GM18505 (cell line): Measurements from ENCODE around the gene LONP2.

Experiments
- ATAC-seq: cut with Tn5 transposase; IDR thresholded peaks from one replicate; pipeline ENCODE4 v1.9.1; 2021; ENCODE audit not compliant: unreplicated experiment
- POLR2A ChIP-seq: IDR thresholded peaks from 4 replicates; pipeline ENCODE4 v1.6.1; 2011; ENCODE audit warnings: borderline replicate concordance; ENCODE audit not compliant: insufficient read depth, insufficient read length; ENCODE audit errors: extremely low read depth

The LONP2 gene

DNA sequence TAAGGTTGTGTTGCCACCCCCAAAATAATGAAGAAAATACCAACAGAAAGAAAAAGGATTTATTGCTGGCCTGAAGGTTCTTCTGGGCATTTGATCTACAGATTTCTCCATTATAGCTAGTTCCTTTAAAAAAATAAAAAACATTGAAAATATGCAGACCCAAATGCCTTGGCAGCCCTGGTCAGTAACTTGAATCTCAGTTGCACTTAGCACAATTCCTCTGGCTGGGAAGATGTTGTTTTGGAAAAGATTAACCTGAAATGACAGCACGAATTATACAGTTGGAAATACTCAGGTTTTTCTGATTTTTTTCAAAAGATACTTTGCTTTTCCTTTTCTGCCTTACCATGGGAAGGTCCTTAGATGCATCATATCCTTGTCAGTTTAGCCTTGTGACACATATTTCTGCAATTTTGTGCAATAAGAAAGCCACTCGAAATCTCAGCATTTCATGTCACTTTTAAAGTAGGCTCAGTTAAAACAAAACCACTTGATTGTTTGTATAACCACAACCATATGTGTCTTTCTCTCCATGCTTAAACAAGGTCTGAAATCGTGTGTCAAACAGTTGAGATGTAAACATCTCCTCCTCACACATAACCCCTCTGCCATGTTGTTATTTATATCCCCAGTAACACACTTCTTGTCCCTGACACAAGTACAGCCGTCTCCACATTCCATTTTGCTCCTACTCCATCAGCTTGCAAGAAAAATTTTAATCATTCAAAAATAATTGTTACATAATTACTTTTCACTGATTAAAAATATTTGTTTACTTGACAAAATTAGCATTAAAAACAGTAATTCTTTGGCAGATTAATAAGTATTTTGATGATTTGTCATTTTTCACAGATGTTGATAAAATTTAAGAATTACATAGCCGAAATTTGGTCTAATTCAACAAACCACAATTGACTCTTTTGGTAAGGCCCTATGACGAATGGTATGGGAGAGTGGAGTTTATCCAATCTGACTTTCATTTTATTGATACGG lies 80.0 kb downstream of the LONP2 start:
- no peak for TF ChIP-seq POLR2A
- no peak for ATAC-seq

DNA sequence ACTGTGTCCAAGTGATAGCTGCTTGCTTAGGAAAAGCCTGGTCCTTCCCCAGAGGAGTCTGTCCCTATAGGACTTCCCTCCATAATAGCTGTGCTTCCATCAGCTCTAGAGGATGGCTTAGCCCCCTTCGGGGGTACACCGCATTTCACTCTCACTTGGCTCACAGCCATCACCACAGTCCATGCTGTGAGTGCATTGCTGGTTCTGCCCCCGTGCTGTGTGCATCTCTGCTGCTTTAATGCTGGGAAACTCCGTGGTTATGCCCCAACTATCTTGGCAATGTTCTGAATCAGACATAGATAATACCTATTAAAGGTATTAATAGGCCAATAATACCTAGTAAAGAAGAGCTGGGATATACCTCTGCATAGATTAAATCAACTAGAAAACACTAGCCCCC lies 82.8 kb downstream of the LONP2 start:
- no peak for ATAC-seq
- TF ChIP-seq POLR2A, result no peak

DNA sequence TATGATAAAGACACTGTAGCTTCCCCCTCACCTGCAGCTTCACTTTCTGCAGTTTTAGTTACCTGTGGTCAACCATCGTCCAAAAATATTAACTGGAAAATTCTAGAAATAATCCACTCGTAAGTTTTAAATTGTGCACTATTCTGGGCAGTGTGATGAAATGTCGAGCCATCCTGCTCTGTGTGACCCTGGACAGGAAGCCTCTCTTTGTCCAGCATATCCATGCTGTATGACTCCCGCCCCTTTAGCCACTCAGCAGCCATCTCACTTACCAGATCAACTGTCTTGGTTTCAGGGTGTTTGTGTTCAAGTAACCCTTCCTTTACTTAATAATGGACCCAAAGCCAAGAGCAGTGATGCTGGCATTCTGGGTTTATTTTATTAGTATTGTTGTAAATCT lies 85.0 kb downstream of the LONP2 start:
- TF ChIP-seq POLR2A, result no peak
- ATAC-seq, result no peak

DNA sequence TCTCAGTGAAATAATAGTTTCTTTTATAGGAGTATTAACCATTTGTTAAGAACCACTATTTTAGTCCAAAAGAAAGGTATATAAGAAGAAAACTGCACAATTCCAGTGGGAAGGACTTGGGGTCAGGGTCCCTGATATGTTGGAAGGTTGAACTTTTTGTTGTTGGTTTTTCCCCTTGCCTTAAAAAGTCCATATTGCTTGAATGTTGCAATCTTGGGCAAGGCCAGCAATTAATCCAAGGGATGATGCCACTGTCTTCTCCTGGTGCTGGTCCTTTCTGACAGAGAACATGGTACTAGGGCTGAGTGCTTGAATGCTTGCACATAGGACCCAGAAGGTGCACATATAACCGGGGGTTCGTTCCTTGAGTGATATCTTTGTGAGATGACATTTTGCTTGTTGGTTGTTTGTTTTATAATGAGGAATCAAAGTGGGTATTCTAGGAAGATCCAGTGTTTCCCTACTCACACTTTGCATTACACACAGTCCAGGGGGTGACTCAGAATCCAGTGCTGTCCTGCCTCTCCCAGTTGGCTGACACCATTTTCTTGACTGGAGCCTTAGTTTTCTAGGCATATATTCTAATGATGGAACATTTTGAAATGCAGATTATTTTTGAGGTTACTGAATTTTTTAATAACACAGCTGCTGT lies 86.2 kb downstream of the LONP2 start:
- no peak for ATAC-seq
- no peak for TF ChIP-seq POLR2A

DNA sequence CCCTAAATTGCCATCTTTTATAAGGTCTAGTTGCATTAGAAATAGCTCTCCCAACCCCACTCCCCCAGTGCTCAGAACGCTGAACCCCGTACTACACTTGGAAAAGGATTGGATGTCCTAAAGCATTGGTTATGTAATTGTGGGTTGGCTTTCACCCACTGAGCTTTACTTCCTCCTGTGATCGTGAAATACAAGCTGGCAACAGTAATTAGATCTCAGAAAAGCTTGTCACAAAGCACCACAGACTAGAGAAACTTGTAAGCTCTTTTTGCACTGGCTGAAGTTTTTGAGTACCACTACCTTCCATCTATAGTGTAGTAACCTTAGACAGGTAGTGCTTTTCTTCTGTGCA lies 86.7 kb downstream of the LONP2 start:
- ATAC-seq, result no peak
- TF ChIP-seq POLR2A, result no peak

DNA sequence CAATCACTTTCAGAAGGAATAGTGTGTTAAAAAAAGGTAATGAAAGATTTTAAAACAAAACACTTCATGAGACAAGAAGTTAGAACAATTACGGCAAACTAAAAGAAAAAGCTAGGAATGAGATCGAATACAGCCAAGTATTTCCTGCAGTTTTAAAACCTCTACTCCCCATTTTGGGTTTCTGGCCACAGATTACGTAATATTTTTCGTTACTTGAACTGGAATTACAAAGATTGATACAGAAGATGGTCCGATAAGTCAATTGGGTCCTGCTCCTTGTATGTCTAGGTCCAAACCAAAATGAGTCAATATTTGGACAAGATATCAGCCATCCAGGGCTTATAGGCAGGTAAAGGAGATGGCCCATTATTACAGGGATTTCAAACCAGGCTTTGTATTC lies 88.9 kb downstream of the LONP2 start:
- no peak for ATAC-seq

DNA sequence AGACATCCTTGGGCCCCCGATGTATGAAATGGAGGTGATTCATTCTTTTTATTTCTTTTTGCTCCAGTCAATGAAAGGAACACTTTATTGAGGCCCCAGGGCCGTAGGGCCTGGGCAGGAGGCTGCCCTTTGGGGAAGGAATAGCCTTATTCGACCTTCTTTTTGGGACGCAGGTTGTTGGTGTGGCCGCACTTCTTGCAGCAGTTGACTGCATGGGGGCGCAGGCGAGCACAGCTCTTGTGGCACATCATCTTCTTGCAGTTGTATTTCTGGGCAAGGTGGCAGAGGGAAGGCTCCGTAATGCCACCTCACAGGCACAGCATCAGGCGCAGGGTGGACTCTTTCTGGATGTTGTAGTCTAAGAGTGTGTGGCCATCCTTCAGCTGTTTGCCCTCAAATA lies 90.2 kb downstream of the LONP2 start:
- no peak for ATAC-seq

More for the DNA sequence above, 88.9 kb downstream of the LONP2 start:
- TF ChIP-seq POLR2A, result no peak

DNA sequence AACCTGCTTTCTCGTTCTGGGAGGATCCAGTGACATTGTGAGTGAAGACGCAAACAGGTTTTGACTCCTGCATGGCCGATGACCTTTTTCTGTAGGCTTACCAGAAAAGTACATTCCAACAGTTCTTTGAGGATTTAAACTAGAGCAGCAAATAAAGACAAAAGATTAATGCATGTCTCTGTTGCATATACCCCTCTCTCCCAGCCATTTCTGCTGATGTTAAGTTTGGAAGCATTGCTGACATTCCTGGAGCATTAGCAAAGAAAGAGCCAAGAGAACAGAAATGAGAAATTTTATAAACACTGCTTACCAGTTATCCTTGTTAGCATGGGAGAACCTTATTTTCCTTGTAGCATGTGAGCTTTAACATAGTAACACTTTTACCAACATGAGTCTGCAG lies 91.9 kb downstream of the LONP2 start:
- ATAC-seq, result no peak
- TF ChIP-seq POLR2A, result no peak

More for the DNA sequence above, 90.2 kb downstream of the LONP2 start:
- no peak for TF ChIP-seq POLR2A

DNA sequence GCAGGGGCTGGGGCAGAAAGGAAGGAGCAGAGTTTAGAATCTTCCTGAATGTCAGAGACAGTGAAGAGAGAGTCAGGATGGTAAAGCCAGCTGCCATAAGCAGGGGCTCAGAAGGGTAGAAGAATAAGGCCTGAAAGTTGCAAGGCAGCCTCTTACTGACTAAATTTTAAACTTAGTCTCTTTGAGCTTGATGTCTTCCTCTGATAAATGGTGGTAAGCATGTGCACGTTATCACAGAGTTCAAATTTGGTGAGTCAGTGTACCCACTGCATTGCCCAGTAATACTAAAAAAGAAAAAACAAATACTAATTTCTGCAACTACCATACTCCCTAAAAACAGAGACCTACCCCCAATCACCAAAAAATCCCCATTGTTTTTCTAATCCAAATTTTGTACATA lies 96.0 kb downstream of the LONP2 start:
- TF ChIP-seq POLR2A, result no peak
- no peak for ATAC-seq

DNA sequence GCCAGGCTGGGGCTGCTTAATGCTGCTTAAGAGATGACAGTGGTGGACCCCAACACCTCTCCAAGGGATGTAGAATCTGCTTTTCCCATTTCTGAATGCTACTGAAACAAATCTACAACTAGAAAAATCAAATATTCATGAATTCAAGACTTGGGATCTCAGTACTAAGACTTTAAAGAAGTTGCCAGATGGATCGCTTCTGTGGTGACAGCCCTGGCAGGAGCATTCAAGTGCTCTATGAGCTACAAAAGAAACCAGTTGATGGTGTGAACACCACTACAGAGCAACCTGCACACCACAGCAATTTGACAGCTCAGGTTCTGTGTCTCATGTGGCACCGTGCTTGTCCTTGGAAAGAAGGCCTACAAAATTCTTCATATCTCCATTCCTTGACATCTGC lies 98.5 kb downstream of the LONP2 start:
- ATAC-seq, result no peak
- TF ChIP-seq POLR2A, result no peak

DNA sequence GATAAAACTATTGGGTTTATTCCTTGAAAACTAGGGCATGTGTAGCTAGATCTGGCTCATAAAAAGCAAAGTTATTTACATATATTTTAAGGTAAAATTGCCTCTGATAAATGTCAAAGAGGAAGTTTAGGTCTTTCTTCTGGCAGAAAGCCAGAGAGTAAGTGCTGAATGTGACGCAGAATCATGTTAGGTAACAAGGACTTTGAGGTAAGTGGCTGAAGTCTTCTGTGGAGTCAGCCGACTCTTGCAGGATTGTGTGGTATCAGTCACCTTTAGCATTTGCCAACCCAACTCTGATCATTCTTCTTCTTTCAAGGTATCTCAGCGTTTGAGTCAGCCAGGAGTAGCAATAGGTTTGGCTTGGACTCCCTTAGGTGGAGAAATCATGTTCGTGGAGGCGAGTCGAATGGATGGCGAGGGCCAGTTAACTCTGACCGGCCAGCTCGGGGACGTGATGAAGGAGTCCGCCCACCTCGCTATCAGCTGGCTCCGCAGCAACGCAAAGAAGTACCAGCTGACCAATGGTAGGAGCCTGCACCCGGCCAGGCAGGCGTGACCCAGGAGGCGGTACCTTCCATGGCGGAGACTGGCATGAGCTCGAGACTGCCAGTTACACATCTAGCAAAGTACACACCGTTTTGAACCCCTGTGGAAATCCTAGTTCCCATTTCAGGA lies 103.2 kb downstream of the LONP2 start:
- no peak for TF ChIP-seq POLR2A
- ATAC-seq, result no peak

DNA sequence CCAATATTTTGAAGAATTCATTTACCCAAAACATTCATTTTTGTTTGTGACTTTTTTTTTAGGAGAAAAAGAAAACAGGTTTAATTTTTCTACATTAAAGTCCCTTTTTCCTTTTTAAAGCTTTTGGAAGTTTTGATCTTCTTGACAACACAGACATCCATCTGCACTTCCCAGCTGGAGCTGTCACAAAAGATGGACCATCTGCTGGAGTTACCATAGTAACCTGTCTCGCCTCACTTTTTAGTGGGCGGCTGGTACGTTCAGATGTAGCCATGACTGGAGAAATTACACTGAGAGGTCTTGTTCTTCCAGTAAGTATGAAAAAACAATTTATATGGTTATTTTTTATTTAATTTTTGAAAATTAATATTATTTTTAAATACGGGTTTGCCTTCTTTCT lies 103.9 kb downstream of the LONP2 start:
- no peak for ATAC-seq
- no peak for TF ChIP-seq POLR2A

DNA sequence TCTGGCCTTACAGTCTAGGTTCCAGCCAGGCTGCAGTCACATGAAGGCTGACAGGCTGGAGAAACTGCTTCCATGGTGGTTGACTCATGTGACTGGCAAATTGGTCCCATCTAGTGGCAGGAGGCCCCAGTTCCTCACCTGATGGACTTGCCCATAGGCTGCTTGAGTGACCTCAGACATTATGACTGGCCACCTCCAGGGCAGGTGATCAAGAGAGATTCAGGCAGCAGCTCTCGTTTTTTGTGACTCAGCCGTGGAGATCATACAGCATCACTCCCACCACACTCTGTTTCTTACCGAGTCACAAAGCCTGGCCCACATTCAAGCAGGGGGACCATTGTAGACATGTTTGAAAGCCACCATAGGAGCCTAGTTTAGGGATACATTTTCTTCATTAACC lies 106.6 kb downstream of the LONP2 start:
- peak; percentile 25 for TF ChIP-seq POLR2A
- ATAC-seq, result no peak
